HEK293 (cell line): ENCODE data around the gene FAM24B.

Experiments used
- HOXC10 ChIP-seq: sonication (generic); formaldehyde crosslinking; IDR thresholded peaks from 2 replicates; pipeline ENCODE4 v1.8.1; 2023; ENCODE audit warnings: mild to moderate bottlenecking, missing genetic modification reagents
- KLF16 ChIP-seq: fragments of 450-650 bp; formaldehyde crosslinking; IDR thresholded peaks from 2 replicates; pipeline ENCODE4 v1.5.1; 2017; ENCODE audit warnings: missing biosample characterization, missing genetic modification characterization
- MYNN ChIP-seq: fragments of 450-650 bp; formaldehyde crosslinking; IDR thresholded peaks from 2 replicates; pipeline ENCODE4 v1.5.1; 2016; ENCODE audit warnings: missing biosample characterization, missing genetic modification characterization, borderline replicate concordance
- OSR2 ChIP-seq: fragments of 450-650 bp; formaldehyde crosslinking; IDR thresholded peaks from 2 replicates; pipeline ENCODE4 v1.5.1; 2016; ENCODE audit warnings: missing biosample characterization, missing genetic modification characterization
- SETDB1 ChIP-seq: IDR thresholded peaks from one replicate; pipeline ENCODE4 v1.6.1; 2017; ENCODE audit warnings: mild to moderate bottlenecking, low read length, moderate library complexity, mixed read lengths; ENCODE audit not compliant: insufficient read length
- ZFP69B ChIP-seq: fragments of 450-650 bp; formaldehyde crosslinking; IDR thresholded peaks from 2 replicates; pipeline ENCODE4 v1.5.1; 2016; ENCODE audit warnings: missing biosample characterization, missing genetic modification characterization
- ZIC2 ChIP-seq: fragments of 450-650 bp; formaldehyde crosslinking; IDR thresholded peaks from 2 replicates; pipeline ENCODE4 v1.5.1; 2016; ENCODE audit warnings: missing biosample characterization, missing genetic modification characterization
- ZNF112 ChIP-seq: fragments of 450-650 bp; formaldehyde crosslinking; IDR thresholded peaks from 2 replicates; pipeline ENCODE4 v1.5.0; 2017; ENCODE audit warnings: missing biosample characterization, missing genetic modification characterization
- ZNF175 ChIP-seq: fragments of 450-650 bp; formaldehyde crosslinking; IDR thresholded peaks from 2 replicates; pipeline ENCODE4 v1.5.1; 2016; ENCODE audit warnings: missing biosample characterization, missing genetic modification characterization
- ZNF184 ChIP-seq: fragments of 450-650 bp; IDR thresholded peaks from 2 replicates; pipeline ENCODE4 v1.5.1; 2018; ENCODE audit warnings: missing biosample characterization, mild to moderate bottlenecking, missing genetic modification characterization
- ZNF214 ChIP-seq: fragments of 450-650 bp; formaldehyde crosslinking; IDR thresholded peaks from 2 replicates; pipeline ENCODE4 v1.5.1; 2017; ENCODE audit warnings: missing biosample characterization, mild to moderate bottlenecking, missing genetic modification characterization, borderline replicate concordance
- ZNF239 ChIP-seq: fragments of 450-650 bp; formaldehyde crosslinking; IDR thresholded peaks from 2 replicates; pipeline ENCODE4 v1.5.1; 2016; ENCODE audit warnings: missing biosample characterization, missing genetic modification characterization
- ZNF510 ChIP-seq: fragments of 450-650 bp; formaldehyde crosslinking; IDR thresholded peaks from 2 replicates; pipeline ENCODE4 v1.5.1; 2018; ENCODE audit warnings: mild to moderate bottlenecking, missing genetic modification characterization, missing biosample characterization; ENCODE audit not compliant: insufficient replicate concordance
- ZNF600 ChIP-seq: fragments of 450-650 bp; formaldehyde crosslinking; IDR thresholded peaks from 2 replicates; pipeline ENCODE4 v1.5.1; 2016; ENCODE audit warnings: missing biosample characterization, missing genetic modification characterization
- ZNF624 ChIP-seq: fragments of 450-650 bp; formaldehyde crosslinking; IDR thresholded peaks from 2 replicates; pipeline ENCODE4 v1.5.1; 2017; ENCODE audit warnings: missing biosample characterization, missing genetic modification characterization
- ZNF654 ChIP-seq: fragments of 450-650 bp; formaldehyde crosslinking; IDR thresholded peaks from 2 replicates; pipeline ENCODE4 v1.5.1; 2016; ENCODE audit warnings: low read depth, missing biosample characterization, missing genetic modification characterization
- ZNF658 ChIP-seq: fragments of 450-650 bp; formaldehyde crosslinking; IDR thresholded peaks from 2 replicates; pipeline ENCODE4; 2016; ENCODE audit warnings: missing biosample characterization, missing genetic modification characterization
- ZNF707 ChIP-seq: fragments of 450-650 bp; formaldehyde crosslinking; IDR thresholded peaks from 2 replicates; pipeline ENCODE4 v1.5.1; 2016; ENCODE audit warnings: missing biosample characterization, missing genetic modification characterization
- ZNF777 ChIP-seq: fragments of 450-650 bp; formaldehyde crosslinking; IDR thresholded peaks from 2 replicates; pipeline ENCODE4 v1.5.1; 2017; ENCODE audit warnings: missing biosample characterization, missing genetic modification characterization, borderline replicate concordance
- ZSCAN16 ChIP-seq: fragments of 450-650 bp; formaldehyde crosslinking; IDR thresholded peaks from 2 replicates; pipeline ENCODE4 v1.5.1; 2016; ENCODE audit warnings: missing biosample characterization, missing genetic modification characterization
- ZSCAN30 ChIP-seq: fragments of 450-650 bp; IDR thresholded peaks from 2 replicates; pipeline ENCODE4 v1.5.1; 2018; ENCODE audit warnings: missing biosample characterization, mild to moderate bottlenecking, missing genetic modification characterization, moderate library complexity
- TF ChIP-seq, protein P1 (sequence below): fragments of 450-650 bp; formaldehyde crosslinking; IDR thresholded peaks from 2 replicates; pipeline ENCODE4 v1.5.1; 2016; ENCODE audit warnings: missing biosample characterization, missing genetic modification characterization
- TF ChIP-seq, protein P2 (sequence below): IDR thresholded peaks from 2 replicates; pipeline ENCODE4 v1.6.1; 2011; ENCODE audit warnings: mild to moderate bottlenecking, low read depth, low read length, borderline replicate concordance
- TF ChIP-seq, protein P3 (sequence below): fragments of 450-650 bp; formaldehyde crosslinking; IDR thresholded peaks from 2 replicates; pipeline ENCODE4 v1.5.1; 2016; ENCODE audit warnings: missing biosample characterization, missing genetic modification characterization, borderline replicate concordance
- TF ChIP-seq, protein P4 (sequence below): fragments of 450-650 bp; formaldehyde crosslinking; IDR thresholded peaks from 2 replicates; pipeline ENCODE4 v1.5.1; 2016; ENCODE audit warnings: missing biosample characterization, missing genetic modification characterization
- TF ChIP-seq, protein P5 (sequence below): fragments of 450-650 bp; formaldehyde crosslinking; IDR thresholded peaks from 2 replicates; pipeline ENCODE4 v1.5.1; 2016; ENCODE audit warnings: missing biosample characterization, missing genetic modification characterization
- TF ChIP-seq, protein P6 (sequence below): fragments of 450-650 bp; formaldehyde crosslinking; IDR thresholded peaks from 2 replicates; pipeline ENCODE4 v1.5.1; 2017; ENCODE audit warnings: missing biosample characterization, missing genetic modification characterization

Gene FAM24B

DNA sequence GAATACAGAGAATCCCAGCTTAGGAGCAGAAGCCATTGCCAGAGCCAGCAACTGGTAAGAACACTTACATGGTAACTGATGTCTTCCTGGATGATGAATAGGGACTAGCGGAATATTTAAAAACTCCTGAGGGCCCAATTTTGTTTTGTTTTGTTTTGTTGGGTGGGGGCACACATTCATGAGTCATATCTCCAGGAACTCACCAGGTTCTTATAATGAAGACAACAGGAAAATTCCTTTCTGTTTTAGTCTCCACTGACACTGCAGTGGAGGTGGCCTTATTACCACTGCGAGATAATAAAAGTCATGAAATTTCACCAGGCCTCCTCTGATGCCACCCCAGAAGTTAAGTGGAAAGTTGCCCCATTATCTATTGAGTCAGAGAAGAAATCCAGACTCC is 27.1 kb downstream of the FAM24B start (continued):
- TF ChIP-seq, protein P1, sequence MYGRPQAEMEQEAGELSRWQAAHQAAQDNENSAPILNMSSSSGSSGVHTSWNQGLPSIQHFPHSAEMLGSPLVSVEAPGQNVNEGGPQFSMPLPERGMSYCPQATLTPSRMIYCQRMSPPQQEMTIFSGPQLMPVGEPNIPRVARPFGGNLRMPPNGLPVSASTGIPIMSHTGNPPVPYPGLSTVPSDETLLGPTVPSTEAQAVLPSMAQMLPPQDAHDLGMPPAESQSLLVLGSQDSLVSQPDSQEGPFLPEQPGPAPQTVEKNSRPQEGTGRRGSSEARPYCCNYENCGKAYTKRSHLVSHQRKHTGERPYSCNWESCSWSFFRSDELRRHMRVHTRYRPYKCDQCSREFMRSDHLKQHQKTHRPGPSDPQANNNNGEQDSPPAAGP: no peak
- TF ChIP-seq ZFP69B (tag by site-specific recombination) (no peak), ZNF239 (tag by site-specific recombination) (no peak), ZNF112 (tag by site-specific recombination) (no peak), ZIC2 (tag by site-specific recombination) (peak; percentile 94), ZNF600 (tag by site-specific recombination) (no peak), ZSCAN16 (tag by site-specific recombination) (no peak), ZNF510 (tag by site-specific recombination) (no peak), ZNF175 (no peak), ZNF624 (no peak), ZSCAN30 (tag by site-specific recombination) (no peak), ZNF777 (no peak), OSR2 (tag by site-specific recombination) (peak; percentile 13; the same call in 1 of the 2 replicates), KLF16 (no peak), MYNN (tag by site-specific recombination) (no peak), SETDB1 (no peak), ZNF707 (no peak), ZNF184 (tag by site-specific recombination) (no peak), ZNF658 (tag by site-specific recombination) (no peak), ZNF654 (no peak), ZNF214 (tag by site-specific recombination) (no peak), HOXC10 (no peak)
- TF ChIP-seq, protein P2, sequence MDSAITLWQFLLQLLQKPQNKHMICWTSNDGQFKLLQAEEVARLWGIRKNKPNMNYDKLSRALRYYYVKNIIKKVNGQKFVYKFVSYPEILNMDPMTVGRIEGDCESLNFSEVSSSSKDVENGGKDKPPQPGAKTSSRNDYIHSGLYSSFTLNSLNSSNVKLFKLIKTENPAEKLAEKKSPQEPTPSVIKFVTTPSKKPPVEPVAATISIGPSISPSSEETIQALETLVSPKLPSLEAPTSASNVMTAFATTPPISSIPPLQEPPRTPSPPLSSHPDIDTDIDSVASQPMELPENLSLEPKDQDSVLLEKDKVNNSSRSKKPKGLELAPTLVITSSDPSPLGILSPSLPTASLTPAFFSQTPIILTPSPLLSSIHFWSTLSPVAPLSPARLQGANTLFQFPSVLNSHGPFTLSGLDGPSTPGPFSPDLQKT: no peak
- TF ChIP-seq, protein P3, sequence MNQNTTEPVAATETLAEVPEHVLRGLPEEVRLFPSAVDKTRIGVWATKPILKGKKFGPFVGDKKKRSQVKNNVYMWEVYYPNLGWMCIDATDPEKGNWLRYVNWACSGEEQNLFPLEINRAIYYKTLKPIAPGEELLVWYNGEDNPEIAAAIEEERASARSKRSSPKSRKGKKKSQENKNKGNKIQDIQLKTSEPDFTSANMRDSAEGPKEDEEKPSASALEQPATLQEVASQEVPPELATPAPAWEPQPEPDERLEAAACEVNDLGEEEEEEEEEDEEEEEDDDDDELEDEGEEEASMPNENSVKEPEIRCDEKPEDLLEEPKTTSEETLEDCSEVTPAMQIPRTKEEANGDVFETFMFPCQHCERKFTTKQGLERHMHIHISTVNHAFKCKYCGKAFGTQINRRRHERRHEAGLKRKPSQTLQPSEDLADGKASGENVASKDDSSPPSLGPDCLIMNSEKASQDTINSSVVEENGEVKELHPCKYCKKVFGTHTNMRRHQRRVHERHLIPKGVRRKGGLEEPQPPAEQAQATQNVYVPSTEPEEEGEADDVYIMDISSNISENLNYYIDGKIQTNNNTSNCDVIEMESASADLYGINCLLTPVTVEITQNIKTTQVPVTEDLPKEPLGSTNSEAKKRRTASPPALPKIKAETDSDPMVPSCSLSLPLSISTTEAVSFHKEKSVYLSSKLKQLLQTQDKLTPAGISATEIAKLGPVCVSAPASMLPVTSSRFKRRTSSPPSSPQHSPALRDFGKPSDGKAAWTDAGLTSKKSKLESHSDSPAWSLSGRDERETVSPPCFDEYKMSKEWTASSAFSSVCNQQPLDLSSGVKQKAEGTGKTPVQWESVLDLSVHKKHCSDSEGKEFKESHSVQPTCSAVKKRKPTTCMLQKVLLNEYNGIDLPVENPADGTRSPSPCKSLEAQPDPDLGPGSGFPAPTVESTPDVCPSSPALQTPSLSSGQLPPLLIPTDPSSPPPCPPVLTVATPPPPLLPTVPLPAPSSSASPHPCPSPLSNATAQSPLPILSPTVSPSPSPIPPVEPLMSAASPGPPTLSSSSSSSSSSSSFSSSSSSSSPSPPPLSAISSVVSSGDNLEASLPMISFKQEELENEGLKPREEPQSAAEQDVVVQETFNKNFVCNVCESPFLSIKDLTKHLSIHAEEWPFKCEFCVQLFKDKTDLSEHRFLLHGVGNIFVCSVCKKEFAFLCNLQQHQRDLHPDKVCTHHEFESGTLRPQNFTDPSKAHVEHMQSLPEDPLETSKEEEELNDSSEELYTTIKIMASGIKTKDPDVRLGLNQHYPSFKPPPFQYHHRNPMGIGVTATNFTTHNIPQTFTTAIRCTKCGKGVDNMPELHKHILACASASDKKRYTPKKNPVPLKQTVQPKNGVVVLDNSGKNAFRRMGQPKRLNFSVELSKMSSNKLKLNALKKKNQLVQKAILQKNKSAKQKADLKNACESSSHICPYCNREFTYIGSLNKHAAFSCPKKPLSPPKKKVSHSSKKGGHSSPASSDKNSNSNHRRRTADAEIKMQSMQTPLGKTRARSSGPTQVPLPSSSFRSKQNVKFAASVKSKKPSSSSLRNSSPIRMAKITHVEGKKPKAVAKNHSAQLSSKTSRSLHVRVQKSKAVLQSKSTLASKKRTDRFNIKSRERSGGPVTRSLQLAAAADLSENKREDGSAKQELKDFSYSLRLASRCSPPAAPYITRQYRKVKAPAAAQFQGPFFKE (tag by site-specific recombination): no peak
- TF ChIP-seq, protein P4, sequence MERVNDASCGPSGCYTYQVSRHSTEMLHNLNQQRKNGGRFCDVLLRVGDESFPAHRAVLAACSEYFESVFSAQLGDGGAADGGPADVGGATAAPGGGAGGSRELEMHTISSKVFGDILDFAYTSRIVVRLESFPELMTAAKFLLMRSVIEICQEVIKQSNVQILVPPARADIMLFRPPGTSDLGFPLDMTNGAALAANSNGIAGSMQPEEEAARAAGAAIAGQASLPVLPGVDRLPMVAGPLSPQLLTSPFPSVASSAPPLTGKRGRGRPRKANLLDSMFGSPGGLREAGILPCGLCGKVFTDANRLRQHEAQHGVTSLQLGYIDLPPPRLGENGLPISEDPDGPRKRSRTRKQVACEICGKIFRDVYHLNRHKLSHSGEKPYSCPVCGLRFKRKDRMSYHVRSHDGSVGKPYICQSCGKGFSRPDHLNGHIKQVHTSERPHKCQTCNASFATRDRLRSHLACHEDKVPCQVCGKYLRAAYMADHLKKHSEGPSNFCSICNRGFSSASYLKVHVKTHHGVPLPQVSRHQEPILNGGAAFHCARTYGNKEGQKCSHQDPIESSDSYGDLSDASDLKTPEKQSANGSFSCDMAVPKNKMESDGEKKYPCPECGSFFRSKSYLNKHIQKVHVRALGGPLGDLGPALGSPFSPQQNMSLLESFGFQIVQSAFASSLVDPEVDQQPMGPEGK (tag by site-specific recombination): 0 out of 2 replicates have a peak, but pooled peaks have one; percentile 21
- TF ChIP-seq, protein P5, sequence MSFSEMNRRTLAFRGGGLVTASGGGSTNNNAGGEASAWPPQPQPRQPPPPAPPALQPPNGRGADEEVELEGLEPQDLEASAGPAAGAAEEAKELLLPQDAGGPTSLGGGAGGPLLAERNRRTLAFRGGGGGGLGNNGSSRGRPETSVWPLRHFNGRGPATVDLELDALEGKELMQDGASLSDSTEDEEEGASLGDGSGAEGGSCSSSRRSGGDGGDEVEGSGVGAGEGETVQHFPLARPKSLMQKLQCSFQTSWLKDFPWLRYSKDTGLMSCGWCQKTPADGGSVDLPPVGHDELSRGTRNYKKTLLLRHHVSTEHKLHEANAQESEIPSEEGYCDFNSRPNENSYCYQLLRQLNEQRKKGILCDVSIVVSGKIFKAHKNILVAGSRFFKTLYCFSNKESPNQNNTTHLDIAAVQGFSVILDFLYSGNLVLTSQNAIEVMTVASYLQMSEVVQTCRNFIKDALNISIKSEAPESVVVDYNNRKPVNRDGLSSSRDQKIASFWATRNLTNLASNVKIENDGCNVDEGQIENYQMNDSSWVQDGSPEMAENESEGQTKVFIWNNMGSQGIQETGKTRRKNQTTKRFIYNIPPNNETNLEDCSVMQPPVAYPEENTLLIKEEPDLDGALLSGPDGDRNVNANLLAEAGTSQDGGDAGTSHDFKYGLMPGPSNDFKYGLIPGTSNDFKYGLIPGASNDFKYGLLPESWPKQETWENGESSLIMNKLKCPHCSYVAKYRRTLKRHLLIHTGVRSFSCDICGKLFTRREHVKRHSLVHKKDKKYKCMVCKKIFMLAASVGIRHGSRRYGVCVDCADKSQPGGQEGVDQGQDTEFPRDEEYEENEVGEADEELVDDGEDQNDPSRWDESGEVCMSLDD (tag by site-specific recombination): no peak
- TF ChIP-seq, protein P6, sequence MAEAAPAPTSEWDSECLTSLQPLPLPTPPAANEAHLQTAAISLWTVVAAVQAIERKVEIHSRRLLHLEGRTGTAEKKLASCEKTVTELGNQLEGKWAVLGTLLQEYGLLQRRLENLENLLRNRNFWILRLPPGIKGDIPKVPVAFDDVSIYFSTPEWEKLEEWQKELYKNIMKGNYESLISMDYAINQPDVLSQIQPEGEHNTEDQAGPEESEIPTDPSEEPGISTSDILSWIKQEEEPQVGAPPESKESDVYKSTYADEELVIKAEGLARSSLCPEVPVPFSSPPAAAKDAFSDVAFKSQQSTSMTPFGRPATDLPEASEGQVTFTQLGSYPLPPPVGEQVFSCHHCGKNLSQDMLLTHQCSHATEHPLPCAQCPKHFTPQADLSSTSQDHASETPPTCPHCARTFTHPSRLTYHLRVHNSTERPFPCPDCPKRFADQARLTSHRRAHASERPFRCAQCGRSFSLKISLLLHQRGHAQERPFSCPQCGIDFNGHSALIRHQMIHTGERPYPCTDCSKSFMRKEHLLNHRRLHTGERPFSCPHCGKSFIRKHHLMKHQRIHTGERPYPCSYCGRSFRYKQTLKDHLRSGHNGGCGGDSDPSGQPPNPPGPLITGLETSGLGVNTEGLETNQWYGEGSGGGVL: peak; percentile 14; the same call in 1 of the 2 replicates
